Lower leg skin (tissue), 4 donors: ENCODE measurements around the gene CTNNA2. TPM values are rescaled to one million over a fixed set of nuclear protein-coding genes. Genes with fewer than 3 reads are reported as not detected.

Experiments
- DNase-seq, 2 donors: peaks; one replicate each; pipeline ENCODE4 v3.0.0-alpha.2; 2019; ENCODE audit warnings: low spot score in 2 of 2
- H3K4me3 ChIP-seq: fragments of 200-600 bp; sonication (generic); 2 replicates; pipeline ENCODE4 v1.5.1; 2017; ENCODE audit warnings: mild to moderate bottlenecking, low read depth; ENCODE audit not compliant: poor library complexity, severe bottlenecking
- POLR2A ChIP-seq, 2 donors: fragments of 450-650 bp; IDR thresholded peaks; one replicate each; pipeline ENCODE4 v1.6.1; 2016 to 2017; ENCODE audit warnings: antibody characterized with exemption in 2 of 2, mild to moderate bottlenecking in 1 of 2, moderate library complexity in 1 of 2
- WGBS, 2 donors: methylation state at CpG; one replicate each; pipeline ENCODE4 v1.1.5; 2018; 5-methylcytosine and 5-hydroxymethylcytosine counted together
- intact Hi-C: fragments of 100-400 bp; cut with DNase I; formaldehyde crosslinking; loops from one replicate; pipeline ENCODE4 v1.15.0; 2023; ENCODE audit warnings: low total_unique reads
- total RNA-seq, 4 donors: library from RNA; depleted of rRNA; stranded (reverse); fragments of >200 nt; gene quantifications; one replicate each; pipeline ENCODE4 v1.1.0, GENCODE V29; 2016
- TF ChIP-seq, protein P1 (sequence below), 3 donors: fragments of 450-650 bp; IDR thresholded peaks; one replicate each; pipeline ENCODE4 v1.5.1; 2016; ENCODE audit warnings: antibody characterized with exemption in 3 of 3, mild to moderate bottlenecking in 3 of 3, moderate library complexity in 2 of 3

CTNNA2 gene
- total RNA-seq, 4 donors from 2014 or later: not detected

DNA sequence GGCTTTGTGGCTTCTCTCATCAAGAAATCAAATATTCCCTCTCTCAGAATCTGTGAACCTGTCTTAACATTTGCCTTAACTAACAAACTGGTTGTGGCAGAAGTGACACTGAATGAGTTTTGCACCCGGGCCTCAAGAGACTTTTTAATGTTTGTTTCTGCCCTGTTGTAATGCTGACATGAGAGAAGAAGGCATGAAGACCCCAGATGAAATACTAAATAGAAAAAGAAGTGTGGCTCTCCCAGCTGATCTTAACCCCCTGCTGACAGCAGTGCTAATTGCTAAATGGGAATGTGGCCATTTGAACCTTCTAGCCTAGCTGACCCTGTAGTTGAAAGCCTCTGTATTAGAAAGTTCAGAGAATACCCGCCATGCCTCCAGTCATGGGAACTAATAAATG is 261.2 kb downstream of the CTNNA2 start:
- DNase-seq: no peak
- WGBS, 2 donors: 84 to 89% methylated on average over 2 of the region's 2 CpGs
- TF ChIP-seq POLR2A (IDR thresholded peaks at IDR 0.05): no peak
- TF ChIP-seq, protein P1, sequence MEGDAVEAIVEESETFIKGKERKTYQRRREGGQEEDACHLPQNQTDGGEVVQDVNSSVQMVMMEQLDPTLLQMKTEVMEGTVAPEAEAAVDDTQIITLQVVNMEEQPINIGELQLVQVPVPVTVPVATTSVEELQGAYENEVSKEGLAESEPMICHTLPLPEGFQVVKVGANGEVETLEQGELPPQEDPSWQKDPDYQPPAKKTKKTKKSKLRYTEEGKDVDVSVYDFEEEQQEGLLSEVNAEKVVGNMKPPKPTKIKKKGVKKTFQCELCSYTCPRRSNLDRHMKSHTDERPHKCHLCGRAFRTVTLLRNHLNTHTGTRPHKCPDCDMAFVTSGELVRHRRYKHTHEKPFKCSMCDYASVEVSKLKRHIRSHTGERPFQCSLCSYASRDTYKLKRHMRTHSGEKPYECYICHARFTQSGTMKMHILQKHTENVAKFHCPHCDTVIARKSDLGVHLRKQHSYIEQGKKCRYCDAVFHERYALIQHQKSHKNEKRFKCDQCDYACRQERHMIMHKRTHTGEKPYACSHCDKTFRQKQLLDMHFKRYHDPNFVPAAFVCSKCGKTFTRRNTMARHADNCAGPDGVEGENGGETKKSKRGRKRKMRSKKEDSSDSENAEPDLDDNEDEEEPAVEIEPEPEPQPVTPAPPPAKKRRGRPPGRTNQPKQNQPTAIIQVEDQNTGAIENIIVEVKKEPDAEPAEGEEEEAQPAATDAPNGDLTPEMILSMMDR (IDR thresholded peaks at IDR 0.05): no peak

DNA sequence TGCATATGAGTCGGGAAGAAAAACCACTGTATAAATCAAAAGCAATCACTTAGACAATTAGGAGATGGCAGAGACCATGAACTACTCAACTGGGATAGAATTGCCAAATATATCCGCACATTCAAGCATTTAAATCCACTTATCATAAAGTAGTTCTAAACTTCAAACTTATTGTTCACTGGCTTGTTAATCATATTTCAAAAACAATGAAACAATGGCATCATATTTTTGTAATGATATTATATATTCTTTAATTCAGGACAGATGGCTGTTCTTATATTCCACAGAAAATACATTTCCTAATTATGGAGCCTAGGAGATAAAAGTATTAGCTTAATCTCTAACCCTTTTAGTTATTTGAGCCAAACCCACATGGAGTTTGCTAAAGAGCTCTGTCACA is 263.6 kb downstream of the CTNNA2 start:
- no peak for DNase-seq
- TF ChIP-seq, protein P1 (IDR thresholded peaks at IDR 0.05): no peak
- no peak for TF ChIP-seq POLR2A (IDR thresholded peaks at IDR 0.05)
- WGBS, 2 donors: 67 to 70% methylated on average over 2 of the region's 2 CpGs
- H3K4me3 ChIP-seq: no peak overlapping the region
- intact Hi-C loops: no loop called here

More for the DNA sequence above, 261.2 kb downstream of the CTNNA2 start:
- H3K4me3 ChIP-seq: no peak overlapping the region
- intact Hi-C loops: no loop called here

DNA sequence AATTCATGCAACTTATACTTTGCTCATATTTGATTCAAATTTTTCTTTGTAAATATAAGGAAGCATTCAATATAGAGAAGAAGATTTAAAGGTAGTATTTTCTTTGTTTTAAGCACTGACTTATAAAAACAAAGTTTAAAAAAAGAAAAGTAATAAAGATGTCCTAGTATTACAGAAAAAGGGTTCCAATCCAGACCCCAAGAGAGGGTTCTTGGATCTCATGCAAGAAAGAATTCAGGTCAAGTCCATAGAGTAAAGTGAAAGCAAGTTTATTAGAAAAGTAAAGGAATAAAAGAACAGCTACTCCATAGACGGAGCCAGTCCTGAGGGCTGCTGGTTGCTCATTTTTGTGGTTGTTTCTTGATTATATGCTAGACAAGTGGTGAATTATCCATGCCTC is 267.9 kb downstream of the CTNNA2 start:
- H3K4me3 ChIP-seq: no peak overlapping the region
- DNase-seq: no peak
- intact Hi-C loops: no loop called here
- TF ChIP-seq, protein P1 (IDR thresholded peaks at IDR 0.05): no peak
- 81 to 92% methylated on average over 1 of the region's 1 CpG for WGBS, 2 donors

DNA sequence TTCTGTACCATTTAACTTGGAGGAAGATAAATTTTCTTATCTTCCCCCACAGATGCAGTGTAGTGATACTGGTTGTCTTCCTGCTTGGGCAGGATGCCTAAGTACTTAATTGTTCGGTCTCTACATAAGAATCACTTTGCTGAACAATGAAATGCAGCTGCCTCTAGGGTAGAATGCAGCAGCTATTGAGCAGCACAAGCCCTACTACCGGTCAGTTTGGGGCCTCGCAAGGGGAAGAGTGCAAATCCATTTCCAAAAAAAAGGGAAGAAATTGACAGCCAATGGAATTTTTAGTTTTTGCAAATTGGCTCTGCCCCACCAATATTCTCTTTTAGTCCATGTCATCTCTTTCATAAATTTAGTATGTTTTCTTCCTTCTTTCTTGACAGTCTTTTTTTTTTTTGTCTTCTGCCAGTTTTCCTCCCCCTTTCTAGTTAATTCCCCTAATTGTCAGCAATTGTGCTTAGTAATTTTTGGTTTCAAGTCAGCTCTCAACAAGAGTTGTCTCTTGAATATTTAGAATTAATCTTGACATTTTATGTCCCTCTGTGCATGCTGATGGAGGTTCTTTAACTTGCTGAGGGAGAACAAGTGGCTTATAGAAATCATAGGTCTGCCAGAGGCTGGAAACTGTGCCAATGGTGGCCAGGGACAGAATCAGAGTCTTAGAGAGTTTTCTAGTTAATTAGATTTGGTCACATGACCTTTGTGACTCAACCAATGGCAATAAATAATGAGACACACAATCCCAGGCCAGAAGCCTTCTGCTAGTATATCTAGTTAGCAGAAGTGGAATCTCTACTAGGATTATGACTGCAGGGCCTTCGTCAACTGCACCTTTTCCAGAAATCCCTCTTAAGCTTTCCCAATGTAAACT is 270.0 kb downstream of the CTNNA2 start:
- DNase-seq: no peak
- TF ChIP-seq, protein P1 (IDR thresholded peaks at IDR 0.05): no peak
- TF ChIP-seq POLR2A (IDR thresholded peaks at IDR 0.05): no peak
- intact Hi-C loops: no loop called here
- no peak overlapping the region for H3K4me3 ChIP-seq
- WGBS, 2 donors: 48 to 58% methylated on average over 4 of the region's 4 CpGs

DNA sequence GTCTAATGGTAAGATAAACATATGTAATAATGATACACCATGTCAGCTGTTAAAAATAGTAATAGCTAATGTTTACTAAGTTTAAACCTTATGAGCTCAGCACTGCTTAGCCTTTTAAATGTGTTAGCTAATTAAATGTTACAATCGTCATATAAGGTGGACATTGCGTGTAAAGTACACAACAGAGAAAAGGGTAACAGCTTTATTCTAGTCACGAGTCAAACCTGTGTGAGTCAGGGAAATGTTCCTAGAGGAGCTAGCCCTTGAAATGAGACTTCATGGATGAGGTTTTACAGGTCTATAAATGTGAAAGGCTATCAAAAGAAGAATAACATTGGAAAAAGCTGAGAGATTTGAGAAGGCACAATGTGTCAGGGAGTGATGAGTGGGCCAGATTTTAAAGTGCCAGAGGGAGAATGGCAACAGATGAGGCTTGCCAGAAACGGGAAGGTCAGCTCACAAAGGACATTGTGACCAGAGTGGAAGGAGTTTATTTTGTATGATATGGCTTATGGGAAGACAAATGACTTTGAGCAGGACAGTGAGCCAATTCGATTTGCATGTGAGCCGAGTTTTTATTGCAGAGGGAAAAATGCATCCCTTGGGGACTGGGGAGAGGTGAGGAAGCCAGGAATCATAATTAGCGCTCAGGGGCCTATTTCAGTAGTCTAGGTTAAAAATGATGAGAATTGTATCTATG is 276.3 kb downstream of the CTNNA2 start:
- no peak for DNase-seq
- intact Hi-C loops: no loop called here
- H3K4me3 ChIP-seq: no peak overlapping the region
- TF ChIP-seq, protein P1 (IDR thresholded peaks at IDR 0.05): no peak
- no peak for TF ChIP-seq POLR2A (IDR thresholded peaks at IDR 0.05)
- WGBS, 2 donors: 64 to 69% methylated on average over 7 of the region's 7 CpGs
